Choroid plexus epithelial cell (primary cell): ENCODE measurements around the gene DENND6B.

Experiments used
- DNase-seq: peaks from one replicate; pipeline ENCODE4 v3.0.0-alpha.2; 2010; ENCODE audit warnings: low read depth
- H3K4me3 ChIP-seq: 2 replicates; pipeline ENCODE4 v1.5.1; 2011; ENCODE audit warnings: low read depth, mild to moderate bottlenecking, control low read depth, low read length, moderate library complexity
- TF ChIP-seq, protein P1 (sequence below): conservative IDR thresholded peaks from 2 replicates; pipeline ENCODE4 v1.5.1; 2011; ENCODE audit warnings: low read depth, mild to moderate bottlenecking, control low read depth, inconsistent platforms, low read length, moderate library complexity

DENND6B gene

DNA sequence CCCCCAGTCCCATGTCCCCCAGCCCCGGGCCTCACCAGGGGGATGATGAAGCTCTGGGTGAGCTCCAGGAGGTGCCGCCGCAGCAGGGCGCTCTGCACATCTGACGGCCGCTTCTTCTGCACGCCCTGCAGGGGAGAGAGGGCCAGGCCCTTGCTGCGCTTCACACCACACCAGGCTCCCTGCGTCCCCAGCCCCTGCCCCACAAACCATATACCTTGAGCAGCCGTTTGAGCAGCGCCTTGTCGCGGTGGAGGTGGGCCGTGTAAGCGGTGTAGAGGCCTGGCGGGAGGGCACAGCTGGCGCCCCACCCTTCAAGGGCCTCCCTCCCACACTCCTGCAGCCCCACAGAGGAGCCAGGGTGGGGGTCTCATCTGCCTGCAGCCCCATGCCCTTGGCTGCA, 13.2 kb downstream of the DENND6B start:
- TF ChIP-seq, protein P1, sequence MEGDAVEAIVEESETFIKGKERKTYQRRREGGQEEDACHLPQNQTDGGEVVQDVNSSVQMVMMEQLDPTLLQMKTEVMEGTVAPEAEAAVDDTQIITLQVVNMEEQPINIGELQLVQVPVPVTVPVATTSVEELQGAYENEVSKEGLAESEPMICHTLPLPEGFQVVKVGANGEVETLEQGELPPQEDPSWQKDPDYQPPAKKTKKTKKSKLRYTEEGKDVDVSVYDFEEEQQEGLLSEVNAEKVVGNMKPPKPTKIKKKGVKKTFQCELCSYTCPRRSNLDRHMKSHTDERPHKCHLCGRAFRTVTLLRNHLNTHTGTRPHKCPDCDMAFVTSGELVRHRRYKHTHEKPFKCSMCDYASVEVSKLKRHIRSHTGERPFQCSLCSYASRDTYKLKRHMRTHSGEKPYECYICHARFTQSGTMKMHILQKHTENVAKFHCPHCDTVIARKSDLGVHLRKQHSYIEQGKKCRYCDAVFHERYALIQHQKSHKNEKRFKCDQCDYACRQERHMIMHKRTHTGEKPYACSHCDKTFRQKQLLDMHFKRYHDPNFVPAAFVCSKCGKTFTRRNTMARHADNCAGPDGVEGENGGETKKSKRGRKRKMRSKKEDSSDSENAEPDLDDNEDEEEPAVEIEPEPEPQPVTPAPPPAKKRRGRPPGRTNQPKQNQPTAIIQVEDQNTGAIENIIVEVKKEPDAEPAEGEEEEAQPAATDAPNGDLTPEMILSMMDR: no peak
- H3K4me3 ChIP-seq: no peak overlapping the region
- DNase-seq: no peak

DNA sequence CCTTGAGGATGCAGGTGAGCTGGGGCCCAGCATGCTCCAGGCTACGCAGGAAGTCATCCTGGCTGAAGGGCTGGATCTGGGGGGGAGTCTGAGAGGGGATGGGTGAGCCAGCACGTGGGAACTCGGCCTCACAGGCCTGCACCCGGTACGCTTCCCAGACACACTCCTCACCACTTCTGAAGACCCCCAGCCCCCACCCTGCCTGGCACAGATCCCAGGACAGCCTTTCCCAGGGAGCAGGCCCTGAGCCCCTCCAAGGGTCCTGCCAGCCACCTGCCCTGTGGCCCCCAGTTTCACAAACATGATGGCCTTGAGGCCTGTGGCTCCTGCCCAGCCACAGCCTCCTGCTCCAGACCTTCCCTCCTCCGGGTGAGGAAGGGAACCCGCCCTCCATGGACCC, 13.8 kb downstream of the DENND6B start:
- TF ChIP-seq, protein P1: no peak
- DNase-seq: no peak

DNA sequence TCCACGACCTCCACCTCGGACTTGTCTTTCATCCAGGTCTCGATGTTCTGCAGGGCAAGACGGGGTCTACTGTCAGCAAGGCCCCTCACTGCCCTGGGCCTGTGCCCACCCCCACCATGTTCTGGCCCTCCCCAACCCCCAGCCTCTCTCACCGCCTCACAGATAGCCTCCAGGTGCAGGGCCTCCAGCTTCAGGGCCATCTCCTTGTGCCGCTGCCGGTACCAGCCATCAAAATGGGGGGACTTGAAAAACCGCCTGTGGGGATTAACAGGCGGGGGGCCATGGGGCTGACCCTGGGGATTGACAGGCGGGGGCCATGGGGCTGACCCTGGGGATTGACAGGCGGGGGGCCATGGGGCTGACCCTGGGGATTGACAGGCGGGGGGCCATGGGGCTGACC, 14.4 kb downstream of the DENND6B start:
- no peak overlapping the region for H3K4me3 ChIP-seq
- TF ChIP-seq, protein P1: no peak
- DNase-seq: no peak

More for the DNA sequence above, 13.8 kb downstream of the DENND6B start:
- H3K4me3 ChIP-seq: no peak overlapping the region

DNA sequence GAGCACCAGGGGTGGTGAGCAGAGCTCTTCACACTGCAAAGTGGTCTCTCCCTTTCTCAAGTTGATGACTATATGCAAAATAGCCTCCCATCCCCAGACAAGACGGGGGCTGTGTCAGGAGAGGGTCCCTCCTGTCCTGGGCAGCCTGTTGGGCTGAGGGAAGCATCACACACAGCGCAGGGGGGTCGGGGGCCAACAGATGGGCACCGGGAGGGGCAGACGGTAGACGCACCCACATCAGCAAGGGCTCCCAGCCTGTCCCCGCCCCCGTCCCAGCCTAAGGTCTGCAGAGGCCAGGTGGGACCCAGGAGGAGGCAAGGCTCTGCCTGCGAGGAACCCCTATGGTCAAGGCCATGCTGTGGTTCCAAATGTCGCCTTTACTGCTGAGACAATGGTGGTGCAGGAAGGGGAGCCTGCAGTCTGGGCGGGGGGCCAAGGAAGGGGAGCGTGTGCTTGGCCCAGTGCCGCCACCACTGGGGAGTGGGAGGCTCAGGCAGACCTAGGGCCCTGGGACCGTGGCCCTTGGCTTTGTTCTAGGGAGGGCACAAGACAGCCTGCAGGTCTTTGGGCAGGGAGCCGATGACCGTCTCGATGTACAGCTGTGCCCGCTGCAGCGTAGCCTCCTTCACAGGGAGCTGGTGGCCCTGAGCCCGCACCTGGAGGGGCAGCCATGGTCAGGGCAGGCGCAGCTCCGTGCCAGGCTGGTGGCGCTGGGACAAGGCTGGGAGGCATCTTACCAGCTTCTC, 15.0 kb downstream of the DENND6B start:
- H3K4me3 ChIP-seq: no peak overlapping the region
- TF ChIP-seq, protein P1: no peak
- DNase-seq: no peak

DNA sequence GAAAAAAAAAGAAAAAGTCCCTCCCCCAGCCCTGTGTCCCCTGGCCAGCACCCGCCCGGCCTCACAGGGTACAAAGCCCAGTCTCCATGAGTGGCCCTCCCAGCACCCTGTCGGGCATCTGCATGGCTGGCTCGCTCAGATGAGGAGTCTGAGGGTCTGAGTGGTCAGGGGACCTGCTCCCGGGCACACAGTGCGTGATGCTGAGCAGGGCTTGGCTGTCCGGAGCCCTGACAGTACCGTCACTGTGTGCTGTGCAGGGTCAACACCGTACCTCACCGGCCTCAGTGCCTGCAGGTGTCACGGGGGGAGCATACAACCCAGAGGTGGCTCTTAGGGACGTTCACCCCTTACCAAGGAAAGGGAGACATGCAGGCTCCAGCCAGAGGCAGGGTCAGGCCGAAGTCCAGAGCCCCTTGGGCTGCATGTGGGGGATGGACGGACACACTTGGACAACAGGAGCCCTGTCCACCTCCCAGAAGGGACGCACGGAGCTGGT, 15.8 kb downstream of the DENND6B start:
- no peak for DNase-seq
- TF ChIP-seq, protein P1: no peak
- no peak overlapping the region for H3K4me3 ChIP-seq

DNA sequence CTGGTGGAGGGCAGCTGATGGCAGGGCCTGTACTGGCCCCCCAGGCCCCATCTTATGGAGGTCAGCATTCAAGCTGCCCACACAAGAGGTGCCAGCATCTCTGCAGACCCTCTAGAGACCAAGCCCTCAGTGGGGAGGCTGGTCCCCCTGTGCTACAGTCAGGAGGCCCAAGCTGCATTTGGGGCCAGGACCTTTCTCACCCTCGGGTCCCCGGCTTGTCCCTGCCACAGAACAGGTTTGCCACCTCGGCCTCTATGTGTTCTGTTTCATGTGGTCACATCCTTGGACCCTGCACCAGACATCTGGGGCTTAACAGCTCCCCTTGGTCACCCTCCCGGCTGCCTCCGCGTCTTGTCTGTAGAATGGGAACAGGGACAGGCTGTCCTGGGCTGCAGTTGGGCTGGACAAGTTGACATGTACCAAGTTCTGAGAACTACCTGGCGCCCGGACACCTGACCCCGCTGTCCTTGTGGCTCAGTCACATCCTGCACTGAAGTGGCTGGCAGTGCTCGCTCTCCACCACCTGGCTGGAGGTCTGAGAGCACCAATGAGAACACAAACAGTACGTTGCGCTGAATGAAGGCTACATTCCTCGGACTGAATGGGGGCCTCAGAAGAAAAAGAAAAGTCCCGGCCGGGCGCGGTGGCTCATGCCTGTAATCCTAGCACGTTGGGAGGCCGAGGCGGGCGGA, 16.6 kb downstream of the DENND6B start:
- no peak for DNase-seq
- TF ChIP-seq, protein P1: no peak
- H3K4me3 ChIP-seq: no peak overlapping the region

DNA sequence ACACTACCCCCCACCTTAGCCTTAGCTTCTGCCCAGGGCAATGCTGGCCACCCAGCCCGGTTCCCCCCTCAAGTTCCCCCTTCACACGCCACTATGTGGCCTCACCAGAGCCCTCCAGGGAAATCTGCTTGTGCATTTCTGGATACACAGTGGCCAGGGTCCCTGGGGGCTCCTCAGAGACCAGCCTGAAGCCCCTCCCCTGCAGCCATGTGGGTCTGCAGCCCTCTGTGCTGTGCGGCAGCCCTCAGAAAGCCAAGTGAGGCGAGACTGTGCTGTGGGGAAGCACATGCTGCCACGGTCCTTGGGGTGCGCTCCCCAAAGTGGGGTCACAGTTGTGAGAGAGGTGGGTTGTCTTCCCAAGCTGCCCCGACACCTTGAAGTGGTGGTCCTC, 17.2 kb downstream of the DENND6B start:
- DNase-seq: no peak
- TF ChIP-seq, protein P1: no peak
- H3K4me3 ChIP-seq: no peak overlapping the region
